ENCODE data around the gene AKAP7.

Gene AKAP7

GRCh38 chr6:131275273-131275672 lies 140.0 kb downstream of the AKAP7 start:
- no peak overlapping the region for H3K27ac ChIP-seq (ENCODE audit: low read depth, low read length)
- H3K4me1 ChIP-seq (ENCODE audit: control insufficient read depth, insufficient read depth, low read length), result no peaks in the 10 kb centered on the region
- no peak overlapping the region for H3K4me3 ChIP-seq (ENCODE audit: low read depth, low read length)
- no peaks in the 10 kb centered on the region for H3K27me3 ChIP-seq (ENCODE audit: control insufficient read depth, insufficient read depth, low read length)
- H3K36me3 ChIP-seq (ENCODE audit: control insufficient read depth, insufficient read depth, low read length), result no peaks in the 10 kb centered on the region
- no peaks in the 10 kb centered on the region for H3K9me3 ChIP-seq (ENCODE audit: control insufficient read depth, insufficient read depth, low read length)
- H3K9ac ChIP-seq (ENCODE audit: low read depth, low read length), result no peak overlapping the region

DNA sequence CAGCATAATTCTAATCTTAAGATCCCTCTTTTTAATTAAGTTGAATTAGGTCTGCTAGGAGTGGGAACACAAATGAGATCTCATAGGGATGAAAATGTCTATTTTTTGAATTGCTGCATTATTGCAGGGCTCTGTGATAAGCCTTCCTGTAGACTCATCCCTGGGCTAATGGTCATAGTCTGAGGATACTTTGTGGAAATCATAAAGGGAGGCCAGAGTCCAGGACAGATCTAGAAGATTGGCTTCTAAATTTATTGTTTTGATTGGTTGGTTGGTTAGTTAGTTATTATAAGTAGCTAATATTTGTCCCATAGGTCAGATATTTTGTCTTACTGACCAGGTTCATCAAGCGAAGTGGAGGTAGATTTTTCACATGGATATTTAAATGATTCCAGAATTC lies 142.3 kb downstream of the AKAP7 start:
- Histone ChIP-seq H3K4me1 (ENCODE audit: control insufficient read depth, insufficient read depth, low read length) (peaks cover 18% of the 10 kb centered on the region), H3K4me3 (ENCODE audit: low read depth, low read length) (no peak overlapping the region), H3K9me3 (ENCODE audit: control insufficient read depth, insufficient read depth, low read length) (no peaks in the 10 kb centered on the region), H3K27me3 (ENCODE audit: control insufficient read depth, insufficient read depth, low read length) (no peaks in the 10 kb centered on the region), H3K36me3 (ENCODE audit: control insufficient read depth, insufficient read depth, low read length) (no peaks in the 10 kb centered on the region), H3K27ac (ENCODE audit: low read depth, low read length) (no peak overlapping the region), H3K9ac (ENCODE audit: low read depth, low read length) (no peak overlapping the region)

GRCh38 chr6:131281471-131282270 lies 146.4 kb downstream of the AKAP7 start:
- Histone ChIP-seq H3K4me1 (ENCODE audit: control insufficient read depth, insufficient read depth, low read length) (peaks cover 34% of the 10 kb centered on the region), H3K27ac (ENCODE audit: low read depth, low read length) (peak overlapping the region; percentile 70), H3K27me3 (ENCODE audit: control insufficient read depth, insufficient read depth, low read length) (no peaks in the 10 kb centered on the region), H3K36me3 (ENCODE audit: control insufficient read depth, insufficient read depth, low read length) (no peaks in the 10 kb centered on the region), H3K4me3 (ENCODE audit: low read depth, low read length) (peak overlapping the region; percentile 12; the same call in 1 of the 2 replicates), H3K9me3 (ENCODE audit: control insufficient read depth, insufficient read depth, low read length) (no peaks in the 10 kb centered on the region), H3K9ac (ENCODE audit: low read depth, low read length) (no peak overlapping the region)

DNA sequence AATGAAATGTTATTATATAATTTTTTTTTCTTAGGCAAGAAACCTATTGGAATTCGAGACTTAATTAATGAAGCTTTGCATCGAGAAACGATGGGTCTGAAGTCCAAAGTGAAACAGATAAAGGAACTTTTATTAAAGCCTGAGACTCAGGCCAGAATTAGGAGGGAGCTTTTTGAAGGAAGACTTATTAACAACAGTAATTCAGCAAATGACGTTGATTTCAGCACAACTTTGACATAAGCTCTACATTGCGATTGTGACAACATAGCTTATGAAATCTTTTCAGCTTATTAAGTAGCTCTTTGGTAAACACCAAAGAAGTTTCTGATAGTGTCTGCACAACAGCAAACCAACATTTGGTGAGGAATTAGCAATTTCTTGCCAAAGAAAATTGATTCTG lies 147.1 kb downstream of the AKAP7 start:
- no peak overlapping the region for H3K4me3 ChIP-seq (ENCODE audit: low read depth, low read length)
- no peak overlapping the region for H3K27ac ChIP-seq (ENCODE audit: low read depth, low read length)
- no peaks in the 10 kb centered on the region for H3K27me3 ChIP-seq (ENCODE audit: control insufficient read depth, insufficient read depth, low read length)
- peaks cover 34% of the 10 kb centered on the region for H3K4me1 ChIP-seq (ENCODE audit: control insufficient read depth, insufficient read depth, low read length)
- no peaks in the 10 kb centered on the region for H3K36me3 ChIP-seq (ENCODE audit: control insufficient read depth, insufficient read depth, low read length)
- H3K9me3 ChIP-seq (ENCODE audit: control insufficient read depth, insufficient read depth, low read length), result no peaks in the 10 kb centered on the region
- no peak overlapping the region for H3K9ac ChIP-seq (ENCODE audit: low read depth, low read length)

- no peaks in the 10 kb centered on the region for H3K27me3 ChIP-seq (ENCODE audit: control insufficient read depth, insufficient read depth, low read length)
- H3K9me3 ChIP-seq (ENCODE audit: control insufficient read depth, insufficient read depth, low read length), result no peaks in the 10 kb centered on the region
- peaks cover 34% of the 10 kb centered on the region for H3K4me1 ChIP-seq (ENCODE audit: control insufficient read depth, insufficient read depth, low read length)
- H3K36me3 ChIP-seq (ENCODE audit: control insufficient read depth, insufficient read depth, low read length), result no peaks in the 10 kb centered on the region
- H3K9ac ChIP-seq (ENCODE audit: low read depth, low read length), result no peak overlapping the region
- H3K27ac ChIP-seq (ENCODE audit: low read depth, low read length), result no peak overlapping the region
- no peak overlapping the region for H3K4me3 ChIP-seq (ENCODE audit: low read depth, low read length)
These were observed 148.4 kb downstream of the AKAP7 start for GRCh38 chr6:131283466-131284175.

DNA sequence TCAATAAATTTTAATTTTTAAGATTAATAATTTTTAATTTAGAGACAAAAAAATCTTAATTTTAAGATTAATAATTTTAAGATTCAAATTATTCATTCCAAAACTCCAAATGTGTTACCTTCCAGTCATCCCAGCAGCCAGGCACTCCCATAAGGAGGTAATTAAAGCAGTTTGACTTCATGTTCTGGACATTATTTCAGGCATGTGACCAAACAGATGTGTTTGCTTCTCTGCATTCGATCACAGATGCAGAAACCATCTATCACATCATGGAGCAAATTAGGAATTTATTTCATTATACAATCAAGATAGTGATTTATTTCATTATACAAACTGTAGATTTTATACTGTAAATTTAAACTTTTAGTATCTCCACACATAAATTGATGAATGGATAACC lies 150.3 kb downstream of the AKAP7 start:
- H3K27me3 ChIP-seq (ENCODE audit: control insufficient read depth, insufficient read depth, low read length), result no peaks in the 10 kb centered on the region
- no peaks in the 10 kb centered on the region for H3K9me3 ChIP-seq (ENCODE audit: control insufficient read depth, insufficient read depth, low read length)
- no peak overlapping the region for H3K9ac ChIP-seq (ENCODE audit: low read depth, low read length)

GRCh38 chr6:131286469-131287040 lies 151.3 kb downstream of the AKAP7 start:
- Histone ChIP-seq H3K27ac (ENCODE audit: low read depth, low read length) (no peak overlapping the region), H3K4me3 (ENCODE audit: low read depth, low read length) (no peak overlapping the region), H3K9me3 (ENCODE audit: control insufficient read depth, insufficient read depth, low read length) (no peaks in the 10 kb centered on the region), H3K9ac (ENCODE audit: low read depth, low read length) (no peak overlapping the region), H3K4me1 (ENCODE audit: control insufficient read depth, insufficient read depth, low read length) (peaks cover 30% of the 10 kb centered on the region), H3K36me3 (ENCODE audit: control insufficient read depth, insufficient read depth, low read length) (no peaks in the 10 kb centered on the region), H3K27me3 (ENCODE audit: control insufficient read depth, insufficient read depth, low read length) (no peaks in the 10 kb centered on the region)

More for the DNA sequence above, 150.3 kb downstream of the AKAP7 start:
- no peak overlapping the region for H3K27ac ChIP-seq (ENCODE audit: low read depth, low read length)
- H3K4me3 ChIP-seq (ENCODE audit: low read depth, low read length), result no peak overlapping the region
- peaks cover 34% of the 10 kb centered on the region for H3K4me1 ChIP-seq (ENCODE audit: control insufficient read depth, insufficient read depth, low read length)
- no peaks in the 10 kb centered on the region for H3K36me3 ChIP-seq (ENCODE audit: control insufficient read depth, insufficient read depth, low read length)

DNA sequence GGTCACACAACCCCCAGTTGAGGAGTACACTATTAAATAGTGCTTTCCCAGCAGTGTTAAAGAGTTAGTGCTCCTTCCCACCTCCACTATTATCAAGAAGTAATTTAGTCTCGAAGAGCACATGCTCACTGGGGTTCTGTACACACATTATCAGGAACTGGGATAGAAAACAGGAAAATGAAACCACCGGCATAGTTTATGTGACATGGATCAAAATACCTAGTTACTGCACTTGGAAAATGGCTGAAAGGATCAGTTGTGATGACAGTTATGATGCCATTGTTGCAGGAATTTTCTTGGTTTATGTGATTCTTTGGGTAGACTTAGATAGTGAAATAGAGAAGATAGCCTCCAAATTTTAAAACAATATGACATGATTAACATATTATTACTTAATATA lies 152.9 kb downstream of the AKAP7 start:
- Histone ChIP-seq H3K36me3 (ENCODE audit: control insufficient read depth, insufficient read depth, low read length) (no peaks in the 10 kb centered on the region), H3K27me3 (ENCODE audit: control insufficient read depth, insufficient read depth, low read length) (no peaks in the 10 kb centered on the region), H3K4me3 (ENCODE audit: low read depth, low read length) (no peak overlapping the region), H3K9me3 (ENCODE audit: control insufficient read depth, insufficient read depth, low read length) (no peaks in the 10 kb centered on the region), H3K9ac (ENCODE audit: low read depth, low read length) (no peak overlapping the region), H3K27ac (ENCODE audit: low read depth, low read length) (no peak overlapping the region), H3K4me1 (ENCODE audit: control insufficient read depth, insufficient read depth, low read length) (peaks cover 34% of the 10 kb centered on the region)

GRCh38 chr6:131290955-131291354 lies 155.7 kb downstream of the AKAP7 start:
- no peak overlapping the region for H3K9ac ChIP-seq (ENCODE audit: low read depth, low read length)

DNA sequence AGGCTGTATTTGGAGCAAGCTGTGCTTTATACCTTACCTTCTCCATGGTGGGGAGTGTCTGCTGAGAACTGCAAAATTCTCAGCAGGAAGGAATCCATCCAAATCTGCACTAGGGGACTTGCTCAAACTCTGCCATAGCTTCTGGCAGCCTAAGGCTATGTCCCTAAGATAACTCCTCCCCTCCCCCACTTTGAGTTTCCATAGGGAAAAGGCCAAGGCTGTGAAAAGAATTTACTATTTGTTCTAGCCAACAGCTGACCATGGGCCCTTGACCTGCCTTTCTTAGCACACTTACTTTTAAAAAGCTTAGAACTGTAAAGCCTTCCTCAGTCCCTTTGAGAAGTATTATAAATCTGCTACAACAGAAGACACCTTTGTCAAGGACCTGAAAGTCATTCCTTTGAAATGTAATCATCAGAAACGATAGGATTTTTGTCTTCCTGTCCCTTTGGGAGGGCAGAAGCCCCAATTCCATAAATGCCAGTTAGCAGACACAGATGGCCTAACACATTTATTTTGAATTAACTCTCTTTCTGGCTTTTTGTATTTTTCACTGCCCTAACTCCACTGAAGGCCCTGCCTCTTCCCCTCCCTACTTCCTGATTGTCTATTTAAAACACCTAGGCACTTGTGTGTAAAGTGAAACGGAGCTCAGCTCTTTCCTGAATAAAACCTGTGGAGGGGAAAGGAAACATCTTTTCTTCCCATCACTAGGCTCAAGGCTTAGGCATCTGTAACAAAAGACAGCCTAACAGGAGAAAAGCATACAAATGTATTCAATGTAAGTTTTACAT lies 157.1 kb downstream of the AKAP7 start:
- no peaks in the 10 kb centered on the region for H3K9me3 ChIP-seq (ENCODE audit: control insufficient read depth, insufficient read depth, low read length)
- no peak overlapping the region for H3K9ac ChIP-seq (ENCODE audit: low read depth, low read length)
- H3K4me1 ChIP-seq (ENCODE audit: control insufficient read depth, insufficient read depth, low read length), result peaks cover 34% of the 10 kb centered on the region
- H3K27ac ChIP-seq (ENCODE audit: low read depth, low read length), result peak overlapping the region; percentile 71
- H3K36me3 ChIP-seq (ENCODE audit: control insufficient read depth, insufficient read depth, low read length), result no peaks in the 10 kb centered on the region
- no peaks in the 10 kb centered on the region for H3K27me3 ChIP-seq (ENCODE audit: control insufficient read depth, insufficient read depth, low read length)
- H3K4me3 ChIP-seq (ENCODE audit: low read depth, low read length), result no peak overlapping the region

More at GRCh38 chr6:131290955-131291354, 155.7 kb downstream of the AKAP7 start:
- H3K4me1 ChIP-seq (ENCODE audit: control insufficient read depth, insufficient read depth, low read length), result peaks cover 40% of the 10 kb centered on the region
- no peak overlapping the region for H3K27ac ChIP-seq (ENCODE audit: low read depth, low read length)
- H3K36me3 ChIP-seq (ENCODE audit: control insufficient read depth, insufficient read depth, low read length), result no peaks in the 10 kb centered on the region
- H3K4me3 ChIP-seq (ENCODE audit: low read depth, low read length), result no peak overlapping the region
- H3K27me3 ChIP-seq (ENCODE audit: control insufficient read depth, insufficient read depth, low read length), result no peaks in the 10 kb centered on the region
- no peaks in the 10 kb centered on the region for H3K9me3 ChIP-seq (ENCODE audit: control insufficient read depth, insufficient read depth, low read length)

All from HUES48 (cell line).